Measurements from ENCODE around the gene JUND. TPM values are rescaled to one million over a fixed set of nuclear protein-coding genes. Genes with fewer than 3 reads are reported as not detected.

The JUND gene
- total and polyA plus RNA-seq, 8 donors: 78.6 to 1,659 (median 323) TPM

DNA sequence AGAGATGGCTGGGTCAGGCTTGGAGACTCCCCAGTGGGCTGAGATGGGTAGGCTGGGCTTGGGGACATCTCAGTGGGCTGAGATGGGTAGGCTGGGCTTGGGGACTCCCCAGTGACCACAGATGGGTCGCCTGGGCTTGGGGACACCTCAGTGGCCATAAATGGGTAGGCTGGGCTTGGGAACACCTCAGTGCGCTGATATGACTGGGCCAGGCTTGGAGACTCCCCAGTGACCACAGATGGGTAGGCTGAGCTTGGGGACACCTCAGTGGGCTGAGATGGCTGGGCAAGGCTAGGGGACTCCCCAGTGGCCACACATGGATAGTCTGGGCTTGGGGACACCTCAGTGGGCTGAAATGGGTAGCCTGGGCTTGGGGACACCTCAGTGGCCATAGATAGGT, 19.9 kb downstream of the JUND start:
- Histone ChIP-seq H3K36me3 (peaks cover 10 to 46% (median 40%) of the 10 kb centered on the region in 4 donors), H3K27ac (no peak overlapping the region), H3K9me3 (no peaks in the 10 kb centered on the region), H3K4me1 (no peaks in the 10 kb centered on the region), H3K4me3 (no peak overlapping the region), H3K27me3 (no peaks in the 10 kb centered on the region)
- intact Hi-C loops (cut with DNase I; ENCODE audit: low total_unique reads): no loop called here
- no peak for DNase-seq
- TF ChIP-seq EP300 (IDR thresholded peaks at IDR 0.05) (no peak), POLR2A (IDR thresholded peaks at IDR 0.05) (no peak), POLR2AphosphoS5 (IDR thresholded peaks at IDR 0.05) (no peak)
- TF ChIP-seq, protein P1, sequence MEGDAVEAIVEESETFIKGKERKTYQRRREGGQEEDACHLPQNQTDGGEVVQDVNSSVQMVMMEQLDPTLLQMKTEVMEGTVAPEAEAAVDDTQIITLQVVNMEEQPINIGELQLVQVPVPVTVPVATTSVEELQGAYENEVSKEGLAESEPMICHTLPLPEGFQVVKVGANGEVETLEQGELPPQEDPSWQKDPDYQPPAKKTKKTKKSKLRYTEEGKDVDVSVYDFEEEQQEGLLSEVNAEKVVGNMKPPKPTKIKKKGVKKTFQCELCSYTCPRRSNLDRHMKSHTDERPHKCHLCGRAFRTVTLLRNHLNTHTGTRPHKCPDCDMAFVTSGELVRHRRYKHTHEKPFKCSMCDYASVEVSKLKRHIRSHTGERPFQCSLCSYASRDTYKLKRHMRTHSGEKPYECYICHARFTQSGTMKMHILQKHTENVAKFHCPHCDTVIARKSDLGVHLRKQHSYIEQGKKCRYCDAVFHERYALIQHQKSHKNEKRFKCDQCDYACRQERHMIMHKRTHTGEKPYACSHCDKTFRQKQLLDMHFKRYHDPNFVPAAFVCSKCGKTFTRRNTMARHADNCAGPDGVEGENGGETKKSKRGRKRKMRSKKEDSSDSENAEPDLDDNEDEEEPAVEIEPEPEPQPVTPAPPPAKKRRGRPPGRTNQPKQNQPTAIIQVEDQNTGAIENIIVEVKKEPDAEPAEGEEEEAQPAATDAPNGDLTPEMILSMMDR (IDR thresholded peaks at IDR 0.05): no peak
- 83 to 100% (median 90%) methylated on average over 1 to 2 of the region's 2 CpGs for WGBS, 5 donors

DNA sequence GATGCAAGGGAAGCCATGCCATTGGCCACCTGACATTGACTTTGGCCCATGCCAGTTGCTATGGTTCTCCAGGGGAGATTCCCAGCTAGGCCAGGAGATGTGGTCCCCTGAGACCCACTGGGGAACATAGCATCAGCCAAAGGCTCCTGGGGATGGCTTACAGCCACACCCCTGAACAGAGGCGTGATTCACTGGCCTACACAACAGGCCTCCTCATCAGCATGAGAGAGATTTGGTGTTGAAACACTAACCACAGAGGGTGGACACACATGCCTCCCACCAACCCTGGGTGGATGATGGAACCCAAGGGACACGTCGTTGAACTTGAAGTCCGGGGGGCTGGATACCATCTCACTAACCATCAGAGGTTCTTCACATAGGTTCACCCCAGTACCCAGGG, 21.5 kb downstream of the JUND start:
- Histone ChIP-seq H3K27me3 (peaks cover 0 to 10% (median 0%) of the 10 kb centered on the region in 3 donors), H3K27ac (no peak overlapping the region), H3K9me3 (no peaks in the 10 kb centered on the region), H3K4me1 (peaks cover 0 to 9% (median 2%) of the 10 kb centered on the region in 4 donors), H3K36me3 (peaks cover 0 to 30% (median 25%) of the 10 kb centered on the region in 4 donors), H3K4me3 (no peak overlapping the region)
- intact Hi-C loops (cut with DNase I; ENCODE audit: low total_unique reads): no loop called here
- TF ChIP-seq POLR2A (IDR thresholded peaks at IDR 0.05): no peak
- TF ChIP-seq, protein P1 (IDR thresholded peaks at IDR 0.05): no peak
- DNase-seq: no peak
- 78 to 93% (median 91%) methylated on average over 4 of the region's 4 CpGs for WGBS, 5 donors

DNA sequence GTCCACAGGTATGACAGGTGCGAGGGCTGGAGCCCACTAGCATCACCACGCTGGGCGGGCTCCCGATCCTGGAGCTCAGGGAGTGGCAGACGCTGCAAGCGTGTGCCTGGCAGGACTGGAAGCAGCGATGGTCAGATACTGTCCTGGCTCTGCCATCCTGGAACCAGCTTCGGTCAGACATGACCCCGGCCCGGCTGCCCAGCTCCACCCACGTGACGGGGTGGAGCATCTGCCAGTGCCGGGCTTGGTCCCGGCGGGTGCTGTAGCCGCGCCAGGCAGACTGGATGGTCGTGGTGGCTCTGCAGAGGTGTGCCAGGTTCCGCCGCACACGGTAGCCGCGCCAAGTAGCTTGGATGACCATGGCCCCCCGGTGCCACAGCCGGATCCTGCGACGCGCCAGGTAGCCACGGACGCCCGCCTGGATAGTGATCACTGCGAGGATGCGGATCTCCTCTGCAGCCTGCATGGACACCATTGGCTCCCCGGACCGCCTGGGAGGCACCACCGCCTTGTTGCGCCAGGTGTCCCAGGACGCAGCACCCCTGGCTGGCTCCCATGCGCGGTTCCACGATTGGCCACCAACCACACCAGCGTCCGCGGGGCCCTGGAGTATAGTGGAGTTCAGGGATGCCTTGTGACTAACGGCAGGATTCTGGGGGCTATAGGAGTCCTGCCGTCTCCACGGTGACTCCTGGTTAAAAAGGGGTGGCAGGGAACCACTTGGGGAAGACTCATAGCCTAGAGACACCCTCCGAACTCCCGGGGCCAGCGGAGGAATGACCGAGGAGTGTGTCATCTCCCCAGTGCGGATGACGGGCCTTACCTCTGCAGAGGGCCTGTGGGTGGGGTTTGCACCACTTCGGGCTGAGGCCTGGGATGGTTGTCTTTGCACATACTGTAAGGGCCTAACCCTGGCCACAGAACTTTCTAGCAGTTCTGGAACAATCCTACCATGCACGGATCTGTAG, 23.6 kb downstream of the JUND start:
- whole genome bisulfite sequencing, 5 donors: 86 to 94% (median 89%) methylated on average over 19 to 55 of the region's 55 CpGs
- H3K4me3 ChIP-seq: no peak overlapping the region
- no peak overlapping the region for H3K27ac ChIP-seq
- peaks cover 0 to 17% (median 7%) of the 10 kb centered on the region in 4 donors for H3K36me3 ChIP-seq
- no peaks in the 10 kb centered on the region for H3K9me3 ChIP-seq
- DNase-seq: no peak
- intact Hi-C loops (cut with DNase I; ENCODE audit: low total_unique reads): no loop called here
- peaks cover 0 to 10% (median 5%) of the 10 kb centered on the region in 4 donors for H3K4me1 ChIP-seq
- TF ChIP-seq POLR2AphosphoS5 (IDR thresholded peaks at IDR 0.05) (no peak), POLR2A (IDR thresholded peaks at IDR 0.05) (no peak), EP300 (IDR thresholded peaks at IDR 0.05) (no peak)
- TF ChIP-seq, protein P1 (IDR thresholded peaks at IDR 0.05): no peak
- peaks cover 0 to 19% (median 0%) of the 10 kb centered on the region in 3 donors for H3K27me3 ChIP-seq

DNA sequence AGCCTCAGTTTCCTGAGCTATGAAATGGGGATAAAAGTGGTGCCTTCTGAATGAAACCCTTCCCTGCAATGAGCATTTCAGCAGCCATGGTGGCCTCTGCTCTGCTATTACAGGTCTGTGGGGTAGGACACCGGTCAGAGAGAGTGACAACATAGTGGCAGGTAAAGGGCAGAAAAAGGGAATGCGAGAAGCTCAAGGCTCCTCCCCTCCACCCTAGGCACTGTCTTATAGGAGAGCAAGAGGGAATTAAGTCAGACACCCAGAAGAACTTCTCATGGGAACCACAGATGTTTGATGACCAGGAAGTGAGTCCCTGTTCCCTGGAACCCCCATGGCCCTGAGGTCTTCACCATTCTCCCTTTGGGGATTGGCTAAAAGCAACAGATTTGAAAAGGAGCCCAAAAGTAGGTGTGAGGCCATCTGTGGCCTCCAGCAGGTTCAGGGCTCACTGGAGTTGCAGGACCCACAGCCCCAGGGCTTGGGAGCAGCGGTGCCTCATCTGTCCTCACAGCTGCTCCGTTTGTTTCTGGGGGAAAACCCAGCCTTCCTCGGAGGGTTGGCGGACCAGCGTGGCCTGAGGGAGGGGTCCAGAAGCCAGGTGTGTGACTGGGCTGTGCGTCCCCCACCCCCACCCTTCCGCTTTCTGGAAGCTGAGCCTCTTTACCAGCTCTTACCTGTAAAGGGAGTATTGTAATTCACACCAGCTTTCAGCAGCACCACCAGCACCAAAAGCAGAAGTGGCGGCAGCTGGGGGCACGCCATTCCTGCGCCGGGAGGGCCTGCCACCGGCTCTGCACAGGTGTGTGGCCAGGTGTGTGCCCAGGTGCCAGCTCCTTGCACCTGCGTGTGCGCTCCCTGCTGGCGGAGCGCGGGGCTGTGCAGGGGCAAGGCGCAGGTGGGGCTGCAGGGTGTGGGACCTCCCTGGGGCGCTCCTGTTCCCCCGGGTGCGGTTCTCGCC, 26.6 kb downstream of the JUND start:
- Histone ChIP-seq H3K9me3 (no peaks in the 10 kb centered on the region), H3K4me1 (peaks cover 0 to 16% (median 9%) of the 10 kb centered on the region in 4 donors), H3K27me3 (peaks cover 0 to 24% (median 0%) of the 10 kb centered on the region in 3 donors), H3K36me3 (peaks cover 0 to 17% (median 7%) of the 10 kb centered on the region in 4 donors), H3K4me3 (peak overlapping the region in 1 of 4 donors; percentile 29), H3K27ac (peak overlapping the region in 4 of 5 donors; percentile 49 to 59 (median 58))
- TF ChIP-seq POLR2AphosphoS5 (IDR thresholded peaks at IDR 0.05) (peak in 2 of 3 donors; percentile 50 to 75), EP300 (IDR thresholded peaks at IDR 0.05) (no peak), POLR2A (IDR thresholded peaks at IDR 0.05) (no peak)
- TF ChIP-seq, protein P1 (IDR thresholded peaks at IDR 0.05): peak in 3 of 7 experiments; percentile 11 to 42 (median 18)
- 10 to 29% (median 16%) methylated on average over 9 to 24 of the region's 24 CpGs for WGBS, 5 donors
- intact Hi-C loops (cut with DNase I; ENCODE audit: low total_unique reads): loop anchor here (5.0 kb wide), 2 partner anchors 43 to 143 kb away; no protein-coding TSS in a partner anchor
- peak; percentile 56 to 88 for DNase-seq

All from stomach (tissue), 9 donors.